ENCODE results near the gene LRRC59.

- no peak for TF ChIP-seq ZNF121 (CRISPR knock-in tag; IDR thresholded peaks at IDR 0.05)
- no peak for TF ChIP-seq HOXA9 (CRISPR knock-in tag; IDR thresholded peaks at IDR 0.05; ENCODE audit: borderline replicate concordance)
- TF ChIP-seq ZNF580 (CRISPR knock-in tag; IDR thresholded peaks at IDR 0.05; ENCODE audit: borderline replicate concordance, low read depth), result no peak
Measured at GRCh38 chr17:50355701-50356341, 41.5 kb downstream of the LRRC59 start.

Data from HepG2 (cell line).